ENCODE results near the gene USP54. TPM values are rescaled to one million over a fixed set of nuclear protein-coding genes. Genes with fewer than 3 reads are reported as not detected.

USP54 gene
- polyA plus RNA-seq, 1 of the 3 experiments (the other 2 are of a cell fraction): 6.5 TPM

- Histone ChIP-seq H3K4me1 (ENCODE audit: control insufficient read depth in 1 of 2, insufficient read depth in 2 of 2, low read depth in 1 of 2, low read length in 1 of 2) (peaks cover 0 to 4% of the 10 kb centered on the region in 2 experiments; a peak in 3 of 4 replicates), H3K4me3 (ENCODE audit: low read depth in 2 of 2, low read length in 1 of 2) (peak overlapping the region; percentile 72 to 93), H3K27me3 (ENCODE audit: insufficient read depth) (no peaks in the 10 kb centered on the region), H3F3A (replicated peaks; ENCODE audit: insufficient read depth) (peaks cover 13% of the 10 kb centered on the region), H3K27ac (ENCODE audit: low read depth in 2 of 2, low read length in 1 of 2) (peak overlapping the region; percentile 85 to 90), H4K20me1 (ENCODE audit: insufficient read depth) (no peaks in the 10 kb centered on the region), H3K36me3 (replicated peaks in 1 of 2; ENCODE audit: control insufficient read depth in 1 of 2, insufficient read depth in 2 of 2, low read length in 1 of 2) (no peaks in the 10 kb centered on the region), H3K79me2 (ENCODE audit: insufficient read depth) (peaks cover 34% of the 10 kb centered on the region), H3K9me2 (no peaks in the 10 kb centered on the region), H3K4me2 (peak overlapping the region; percentile 79), H2AFZ (ENCODE audit: low read depth) (peak overlapping the region; percentile 86), H3K9me3 (no peaks in the 10 kb centered on the region), H3K9ac (peak overlapping the region; percentile 97)
- 2% methylated on average over 38 of the region's 42 CpGs for WGBS (ENCODE audit: low lambda C conversion rate)
- peak; percentile 99 for TF ChIP-seq ZBTB33 (IDR thresholded peaks at IDR 0.05; ENCODE audit: borderline replicate concordance, low read depth)
- TF ChIP-seq YY1 (IDR thresholded peaks at IDR 0.05; ENCODE audit: low read depth): peak; percentile 94
- TF ChIP-seq MXI1 (IDR thresholded peaks at IDR 0.05; ENCODE audit: low read depth, low read length): peak; percentile 97
- peak; percentile 89 for TF ChIP-seq SIN3A (IDR thresholded peaks at IDR 0.05; ENCODE audit: borderline replicate concordance, low read depth, low read length)
- no peak for TF ChIP-seq FOXJ3 (CRISPR knock-in tag; IDR thresholded peaks at IDR 0.05)
- TF ChIP-seq FOSL2 (IDR thresholded peaks at IDR 0.05; ENCODE audit: borderline replicate concordance, low read depth): peak; percentile 45; the same call in 1 of the 2 replicates
- peak; percentile 86; the same call in 1 of the 2 replicates for TF ChIP-seq MAX (IDR thresholded peaks at IDR 0.05; ENCODE audit: low read depth)
- TF ChIP-seq TAF1 (IDR thresholded peaks at IDR 0.05; ENCODE audit: borderline replicate concordance, low read depth, low read length): peak; percentile 91; the same call in 1 of the 2 replicates
- no peak for TF ChIP-seq CTCF (IDR thresholded peaks at IDR 0.05)
- TF ChIP-seq REST (IDR thresholded peaks at IDR 0.05; ENCODE audit: low read depth, low read length): peak; percentile 25; the same call in 1 of the 2 replicates
- no peak for TF ChIP-seq MEF2A (IDR thresholded peaks at IDR 0.05; ENCODE audit: borderline replicate concordance, low read depth)
- peak; percentile 99 for TF ChIP-seq CHD2 (IDR thresholded peaks at IDR 0.05; ENCODE audit: low read length, partially characterized antibody)
- TF ChIP-seq POLR2AphosphoS5 (IDR thresholded peaks at IDR 0.05; ENCODE audit: low read depth, low read length): peak; percentile 97
- TF ChIP-seq TCF12 (IDR thresholded peaks at IDR 0.05): no peak; the same call in 1 of the 2 replicates
- DNase-seq: peak; percentile 92
- ChIA-PET CTCF (interaction anchor here (1.2 to 3.9 kb wide), 4 partner anchors 18 to 97 kb away, joined by 3 to 20 read pairs (median 13); no protein-coding TSS in a partner anchor), POLR2A (interaction anchor here (0.5 to 0.9 kb wide), 3 partner anchors 9 to 21 kb away, joined by 3 read pairs; no protein-coding TSS in a partner anchor)
Observed at GRCh38 chr10:73625884-73626752, 35.0 kb upstream of the USP54 start.
